Kidney capillary endothelial cell (primary cell): Measurements from ENCODE around the gene MAN1B1.
A peak's percentile ranks its signal among the peaks of the same experiment; 100 is the strongest.

ENCODE experiments used
- DNase-seq: peaks from one replicate; pipeline ENCODE4 v3.0.0-alpha.2; 2018; ENCODE audit warnings: low spot score

Gene MAN1B1

DNA sequence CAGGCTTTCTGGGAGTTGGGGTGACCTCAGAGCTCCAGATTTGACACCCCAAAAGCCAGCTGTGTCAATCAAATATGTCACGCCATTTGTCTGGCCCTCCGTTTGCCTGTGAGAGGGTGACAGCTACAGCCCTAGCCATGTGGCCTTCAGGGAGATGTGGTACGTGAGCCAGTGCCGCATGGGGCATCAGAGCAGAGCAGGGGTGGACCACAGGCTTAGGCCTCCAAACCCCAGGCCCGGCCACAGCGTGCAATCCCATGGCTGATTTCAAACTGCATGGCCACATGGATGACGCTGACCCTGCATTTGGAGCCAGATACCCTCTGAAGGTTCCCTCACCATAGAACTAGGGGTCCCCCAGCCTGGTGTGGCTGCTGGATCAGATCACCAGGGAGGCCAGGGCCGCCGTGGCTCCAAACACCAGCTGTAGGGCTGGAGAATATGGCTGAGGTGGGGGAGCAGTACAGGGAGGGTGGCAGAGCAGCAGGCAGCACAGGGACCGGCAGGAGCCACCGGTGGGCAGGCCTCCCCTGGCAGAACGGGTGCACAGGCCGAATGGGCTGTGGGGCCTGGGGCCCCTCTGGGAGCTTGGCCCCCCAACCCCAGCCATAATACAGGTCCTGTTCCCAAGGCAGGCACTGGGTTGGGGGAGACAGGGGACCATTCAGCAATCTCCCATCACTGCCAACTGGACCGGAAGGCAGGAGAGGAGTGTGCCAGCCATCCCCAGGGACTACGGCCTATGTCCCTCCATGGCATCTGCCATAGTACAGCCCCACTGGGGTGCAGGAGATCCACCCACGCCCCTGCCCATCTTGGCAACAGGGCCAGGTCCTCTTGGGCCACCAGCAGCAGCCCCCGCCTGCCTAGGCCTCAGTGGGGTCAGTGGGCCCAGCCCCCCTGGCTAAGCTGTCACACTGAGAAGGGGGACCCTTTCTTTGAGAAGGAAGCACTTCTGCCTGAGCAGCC, 18.0 kb upstream of the MAN1B1 start:
- no peak for DNase-seq

DNA sequence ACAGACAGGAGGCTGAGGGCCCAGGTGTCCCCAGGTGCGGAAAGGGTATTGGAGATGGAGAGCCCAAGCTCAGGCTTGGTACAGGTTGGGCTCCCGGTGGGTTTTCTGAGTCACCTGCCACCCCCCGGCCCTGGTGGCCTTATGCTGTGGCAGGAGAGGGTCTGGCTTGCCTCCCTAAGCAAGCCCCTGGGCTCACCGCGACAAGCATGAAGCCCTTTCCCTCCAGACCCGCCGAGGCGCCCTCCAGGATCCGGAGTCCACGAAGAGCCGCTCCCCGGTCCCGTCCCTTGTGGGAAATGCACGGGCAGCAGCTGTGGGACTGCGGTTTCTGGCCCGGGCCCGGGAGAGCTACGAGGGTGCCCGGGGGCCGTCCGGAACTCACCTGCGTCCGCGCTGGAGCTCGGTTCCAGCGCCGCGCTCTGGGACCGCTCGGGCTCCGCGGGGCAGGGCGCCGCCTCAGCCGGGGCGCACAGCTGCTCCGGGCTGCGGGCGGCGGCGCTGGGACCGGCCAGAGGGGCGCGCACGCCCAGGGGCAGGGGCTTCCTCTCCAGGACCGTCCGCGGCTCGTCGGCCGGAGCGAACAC, 17.2 kb upstream of the MAN1B1 start:
- no peak for DNase-seq

DNA sequence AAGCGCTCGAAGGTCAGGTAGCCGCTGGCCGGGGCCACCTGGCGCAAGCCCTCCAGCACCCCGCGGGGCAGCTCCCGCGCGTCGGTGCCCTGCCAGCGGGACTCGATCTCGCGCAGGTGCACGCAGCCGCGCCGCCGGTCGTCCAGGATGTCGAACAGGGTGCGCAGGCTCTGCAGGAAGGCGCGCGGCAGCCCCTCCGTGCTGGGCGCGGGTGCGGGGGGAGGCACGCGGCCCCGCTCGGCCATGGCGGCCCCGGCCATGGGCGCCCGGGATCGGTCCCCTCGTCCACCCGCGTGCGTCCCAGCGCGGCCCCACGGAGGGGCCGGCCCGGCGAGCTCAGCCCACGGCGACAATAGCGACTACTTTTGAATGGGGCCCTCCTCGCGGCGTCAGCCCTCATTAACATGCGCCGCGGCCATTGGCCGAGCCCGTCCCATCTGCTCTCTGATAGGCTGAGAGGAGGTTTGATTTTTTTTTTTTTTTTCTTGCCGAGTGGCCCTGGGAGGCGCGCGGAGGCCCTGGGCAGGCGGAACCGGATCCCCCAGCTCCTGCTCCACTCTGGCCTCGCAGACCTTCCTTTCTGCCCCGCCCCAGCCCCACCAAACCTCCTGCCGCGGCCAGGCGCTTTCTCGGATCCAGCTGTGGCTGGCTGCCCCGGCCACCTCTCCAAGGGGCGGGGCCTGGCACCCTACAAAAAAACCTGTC, 16.4 kb upstream of the MAN1B1 start, which contains the start of gene SAPCD2:
Gene SAPCD2, minus strand, starts transcription at position 357 of the 705 bp plus-strand sequence. Its CDS starts 97 bp downstream, at position 260.
- peak; percentile 84 for DNase-seq

DNA sequence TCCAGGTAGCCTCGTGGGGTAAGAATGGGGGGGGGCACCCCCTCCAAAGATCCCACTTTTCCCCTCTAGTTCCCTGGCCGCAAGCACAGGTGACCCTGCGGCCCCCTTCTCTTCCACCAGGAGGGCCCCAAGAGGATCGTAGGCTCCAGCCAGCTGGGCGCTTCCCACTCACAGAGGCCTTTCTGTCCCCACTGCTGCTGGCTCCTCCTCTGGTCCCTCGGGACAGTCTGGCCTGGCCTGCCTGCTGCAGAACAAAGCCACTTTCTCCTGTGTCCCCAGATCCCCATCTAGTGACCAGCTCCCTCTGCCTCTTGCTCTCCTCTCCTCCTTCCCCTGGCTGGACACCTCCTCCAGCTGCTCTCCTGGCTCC, 15.9 kb upstream of the MAN1B1 start:
- DNase-seq: no peak

DNA sequence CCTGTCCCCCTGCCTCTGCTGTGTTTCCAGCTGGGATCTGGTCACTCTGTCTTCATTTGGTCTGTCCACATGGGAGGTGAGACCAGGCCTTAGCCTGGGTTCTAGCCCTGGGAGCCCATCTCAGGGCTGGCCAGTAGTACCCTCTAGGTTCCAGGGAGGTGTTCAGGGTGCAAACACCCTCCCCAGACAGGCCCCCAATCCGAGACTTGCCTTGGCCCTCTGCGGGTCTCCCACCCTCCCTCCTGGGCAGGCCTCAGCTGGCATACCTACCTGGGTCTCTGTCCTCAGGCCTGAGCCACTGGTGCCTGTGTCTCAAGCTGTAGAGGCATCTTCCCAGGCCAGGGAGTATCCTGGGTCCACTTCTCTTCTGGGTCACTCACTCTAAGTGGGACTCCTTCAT, 15.5 kb upstream of the MAN1B1 start:
- DNase-seq: no peak

DNA sequence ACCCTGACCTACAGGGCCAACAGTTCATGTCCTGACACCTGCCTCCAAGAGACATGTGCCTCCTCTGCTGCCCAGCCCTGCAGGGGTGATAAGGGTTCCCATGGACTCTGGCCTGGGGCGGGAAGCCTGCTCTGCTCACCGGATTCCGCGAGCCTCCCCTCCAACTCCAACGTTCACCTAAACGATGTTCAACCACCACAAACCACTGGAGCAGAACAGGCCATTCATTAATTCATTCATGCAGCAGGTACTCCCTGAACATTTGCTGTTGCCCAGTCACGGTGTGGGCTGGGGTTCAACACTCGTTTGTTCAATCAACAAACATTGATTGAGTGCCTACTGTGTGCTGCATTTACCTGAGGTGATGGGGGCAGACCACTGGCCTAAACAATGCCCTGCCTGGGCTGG, 12.8 kb upstream of the MAN1B1 start:
- no peak for DNase-seq

DNA sequence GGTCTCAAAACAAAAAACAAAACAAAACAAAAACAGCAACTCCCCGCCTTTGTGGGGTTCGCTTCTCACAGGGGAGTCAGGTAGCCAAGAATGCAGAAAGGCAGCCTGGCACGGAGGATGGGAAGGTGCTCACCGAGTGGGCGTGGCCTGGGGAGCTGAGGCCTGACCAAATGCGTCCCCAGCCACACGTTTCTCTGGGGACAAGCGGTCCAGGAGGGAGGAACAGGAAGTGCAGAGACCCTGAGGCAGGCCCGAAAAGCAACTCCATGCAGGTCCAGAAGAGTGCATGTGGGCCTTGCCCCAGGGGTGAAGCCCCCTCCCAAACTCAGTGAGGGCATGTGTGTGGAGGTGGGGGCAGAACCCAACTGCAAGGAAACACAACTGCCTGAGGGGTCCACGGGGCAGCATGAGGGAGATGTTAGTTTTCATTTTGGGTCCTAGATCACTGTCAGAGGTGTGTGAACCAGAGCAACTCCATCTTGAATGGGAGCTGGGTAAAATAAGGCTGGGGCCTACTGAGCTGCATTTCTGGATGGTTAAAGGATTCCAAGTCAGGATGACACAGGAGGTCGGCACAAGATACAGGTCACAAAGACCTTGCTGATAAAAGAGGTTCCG, 12.0 kb upstream of the MAN1B1 start:
- DNase-seq: no peak

DNA sequence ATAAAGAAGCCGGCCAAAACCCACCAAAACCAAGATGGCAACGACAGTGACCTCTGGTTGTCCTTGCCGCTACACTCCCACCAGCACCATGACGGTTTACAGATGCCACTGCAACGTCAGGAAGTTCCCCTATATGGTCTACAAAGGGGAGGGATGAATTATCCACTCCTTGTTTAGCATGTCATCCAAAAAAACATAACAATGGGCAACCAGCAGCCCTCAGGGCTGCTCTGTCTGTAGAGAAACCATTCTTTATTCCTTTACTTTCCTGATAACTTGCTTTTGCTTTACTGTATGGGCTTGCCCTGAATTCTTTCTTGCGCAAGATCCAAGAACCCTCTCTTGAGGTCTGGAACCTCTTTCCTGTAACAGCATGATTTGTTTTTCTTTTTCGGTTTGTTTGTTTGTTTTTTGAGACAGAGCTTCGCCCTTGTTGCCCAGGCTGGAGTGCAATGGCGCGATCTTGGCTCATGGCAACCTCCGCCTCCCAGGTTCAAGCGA, 11.5 kb upstream of the MAN1B1 start:
- DNase-seq: no peak

DNA sequence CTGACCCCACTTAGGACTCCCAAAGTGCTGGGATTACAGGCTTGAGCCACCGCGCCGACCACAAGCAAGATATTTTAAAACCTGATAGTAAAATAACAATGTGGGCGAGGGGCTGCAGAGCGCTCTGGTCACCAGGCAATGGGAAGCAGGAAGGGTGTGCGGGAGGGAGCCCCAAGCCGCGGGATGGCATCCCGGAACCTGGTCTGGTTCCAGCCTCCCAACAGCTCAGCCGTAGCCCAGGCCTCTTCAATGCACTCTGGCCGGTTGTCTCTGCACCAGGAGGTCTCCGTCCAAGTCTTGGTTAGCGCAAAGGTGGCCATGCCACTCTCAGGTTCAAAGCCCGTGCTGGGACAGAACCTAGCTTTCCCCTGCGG, 10.2 kb upstream of the MAN1B1 start:
- no peak for DNase-seq

DNA sequence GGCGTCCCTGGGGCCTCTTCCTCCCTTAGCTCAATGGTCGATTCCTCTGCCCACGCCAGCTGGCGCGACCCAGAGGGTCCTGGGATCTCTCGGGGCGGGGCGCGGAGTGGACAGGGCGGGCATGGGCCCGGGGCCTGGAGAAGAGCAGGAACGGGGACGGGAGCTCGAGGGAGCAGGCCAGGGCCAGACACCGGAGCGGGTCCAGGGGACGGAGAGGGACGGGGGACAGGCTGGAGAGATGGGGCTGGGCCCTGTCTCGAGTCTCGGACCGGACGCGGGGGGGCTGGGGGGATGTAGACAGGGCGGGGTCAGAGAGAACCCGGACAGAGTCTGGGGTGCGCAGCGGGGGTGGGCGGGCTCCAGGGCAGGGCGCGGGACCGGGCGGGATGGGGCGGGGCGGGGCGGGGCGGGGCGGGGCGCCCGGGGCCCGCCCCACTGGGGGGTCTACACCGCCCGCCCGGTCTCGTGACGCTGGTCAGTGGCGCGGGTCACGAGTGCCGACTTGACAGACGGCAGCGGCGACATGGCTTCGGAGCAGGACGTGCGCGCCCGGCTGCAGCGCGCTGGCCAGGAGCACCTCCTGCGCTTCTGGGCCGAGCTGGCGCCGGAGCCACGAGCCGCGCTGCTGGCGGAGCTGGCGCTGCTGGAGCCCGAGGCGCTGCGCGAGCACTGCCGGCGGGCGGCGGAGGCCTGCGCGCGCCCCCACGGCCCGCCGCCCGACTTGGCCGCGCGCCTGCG, 9.6 kb upstream of the MAN1B1 start, which contains the start of gene UAP1L1:
Gene UAP1L1, plus strand, starts transcription at position 508 of the 738 bp plus-strand sequence. Its CDS starts 16 bp downstream, at position 524.
- DNase-seq: no peak

DNA sequence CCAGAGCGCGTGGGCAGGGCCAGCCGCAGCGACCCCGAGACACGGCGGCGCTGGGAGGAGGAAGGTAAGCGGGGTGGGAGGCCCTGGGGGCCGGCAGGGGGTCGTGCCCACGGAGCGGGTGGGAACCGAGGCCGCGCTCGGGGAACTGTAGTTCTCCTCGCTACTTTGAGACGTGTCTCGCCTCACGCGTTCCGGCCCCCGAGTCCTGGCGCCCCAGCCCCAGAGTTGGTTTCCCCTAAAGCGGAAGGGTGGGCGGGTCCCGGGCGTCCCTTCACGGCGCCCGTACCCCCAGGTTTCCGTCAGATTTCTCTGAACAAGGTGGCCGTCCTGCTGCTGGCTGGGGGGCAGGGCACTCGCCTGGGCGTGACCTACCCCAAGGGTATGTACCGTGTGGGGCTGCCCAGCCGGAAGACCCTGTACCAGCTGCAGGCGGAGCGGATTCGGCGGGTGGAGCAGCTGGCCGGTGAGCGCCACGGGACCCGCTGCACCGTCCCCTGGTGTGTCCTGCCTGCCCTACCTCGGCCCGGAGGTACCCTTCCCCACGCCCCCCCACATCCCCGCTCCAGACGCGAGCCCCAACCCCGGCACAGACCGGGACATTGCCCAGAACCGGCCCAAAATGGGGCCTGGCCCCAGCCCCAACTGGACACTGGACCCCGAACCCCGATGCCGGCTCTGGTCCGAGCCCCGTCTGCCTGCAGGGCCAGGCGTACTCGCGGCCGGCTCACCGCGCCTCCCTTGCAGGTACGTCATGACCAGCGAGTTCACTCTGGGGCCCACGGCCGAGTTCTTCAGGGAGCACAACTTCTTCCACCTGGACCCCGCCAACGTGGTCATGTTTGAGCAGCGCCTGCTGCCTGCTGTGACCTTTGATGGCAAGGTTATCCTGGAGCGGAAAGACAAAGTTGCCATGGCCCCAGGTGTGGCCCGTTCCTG, 8.8 kb upstream of the MAN1B1 start:
- DNase-seq: no peak

DNA sequence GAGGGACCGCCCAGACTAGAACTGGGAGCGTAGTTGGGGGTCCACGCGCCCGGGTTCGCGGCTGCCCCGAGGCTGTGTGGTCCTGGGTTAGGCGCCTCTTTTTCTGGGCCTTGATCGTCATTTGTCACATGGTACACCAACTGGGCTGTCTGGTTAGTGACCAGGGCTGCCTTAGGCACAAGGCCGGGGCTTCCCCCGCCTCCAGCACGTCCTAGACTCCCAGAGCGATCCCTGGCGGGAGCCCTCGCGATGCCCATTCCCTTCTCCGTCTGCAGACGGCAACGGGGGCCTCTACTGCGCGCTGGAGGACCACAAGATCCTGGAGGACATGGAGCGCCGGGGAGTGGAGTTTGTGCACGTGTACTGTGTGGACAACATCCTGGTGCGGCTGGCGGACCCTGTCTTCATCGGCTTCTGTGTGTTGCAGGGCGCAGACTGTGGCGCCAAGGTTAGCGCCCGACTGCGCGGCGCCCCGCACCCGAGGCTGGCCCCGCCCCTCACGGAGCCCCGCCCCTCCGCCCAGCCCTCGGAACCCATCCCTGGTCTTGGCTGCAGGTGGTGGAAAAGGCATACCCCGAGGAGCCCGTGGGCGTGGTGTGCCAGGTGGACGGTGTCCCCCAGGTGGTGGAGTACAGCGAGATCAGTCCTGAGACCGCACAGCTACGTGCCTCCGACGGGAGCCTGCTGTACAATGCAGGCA, 7.9 kb upstream of the MAN1B1 start:
- no peak for DNase-seq

DNA sequence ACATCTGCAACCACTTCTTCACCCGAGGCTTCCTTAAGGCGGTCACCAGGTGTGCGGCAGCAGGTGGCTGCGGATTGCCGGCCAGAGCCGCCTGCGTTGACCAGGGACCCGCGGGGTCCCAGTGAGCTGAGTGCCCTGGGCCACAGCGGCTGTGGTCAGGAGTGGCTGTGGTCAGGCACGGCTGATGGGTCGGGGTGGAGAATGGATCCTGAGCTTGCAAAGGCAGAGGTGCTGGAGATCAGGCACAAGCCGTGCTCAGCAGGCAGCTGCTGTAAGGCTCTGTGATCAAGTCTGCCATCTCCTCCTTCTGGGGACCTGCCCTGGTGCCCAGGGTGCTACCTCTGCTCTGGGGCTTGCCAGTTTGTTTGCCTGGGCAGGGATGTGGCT, 7.4 kb upstream of the MAN1B1 start:
- no peak for DNase-seq

DNA sequence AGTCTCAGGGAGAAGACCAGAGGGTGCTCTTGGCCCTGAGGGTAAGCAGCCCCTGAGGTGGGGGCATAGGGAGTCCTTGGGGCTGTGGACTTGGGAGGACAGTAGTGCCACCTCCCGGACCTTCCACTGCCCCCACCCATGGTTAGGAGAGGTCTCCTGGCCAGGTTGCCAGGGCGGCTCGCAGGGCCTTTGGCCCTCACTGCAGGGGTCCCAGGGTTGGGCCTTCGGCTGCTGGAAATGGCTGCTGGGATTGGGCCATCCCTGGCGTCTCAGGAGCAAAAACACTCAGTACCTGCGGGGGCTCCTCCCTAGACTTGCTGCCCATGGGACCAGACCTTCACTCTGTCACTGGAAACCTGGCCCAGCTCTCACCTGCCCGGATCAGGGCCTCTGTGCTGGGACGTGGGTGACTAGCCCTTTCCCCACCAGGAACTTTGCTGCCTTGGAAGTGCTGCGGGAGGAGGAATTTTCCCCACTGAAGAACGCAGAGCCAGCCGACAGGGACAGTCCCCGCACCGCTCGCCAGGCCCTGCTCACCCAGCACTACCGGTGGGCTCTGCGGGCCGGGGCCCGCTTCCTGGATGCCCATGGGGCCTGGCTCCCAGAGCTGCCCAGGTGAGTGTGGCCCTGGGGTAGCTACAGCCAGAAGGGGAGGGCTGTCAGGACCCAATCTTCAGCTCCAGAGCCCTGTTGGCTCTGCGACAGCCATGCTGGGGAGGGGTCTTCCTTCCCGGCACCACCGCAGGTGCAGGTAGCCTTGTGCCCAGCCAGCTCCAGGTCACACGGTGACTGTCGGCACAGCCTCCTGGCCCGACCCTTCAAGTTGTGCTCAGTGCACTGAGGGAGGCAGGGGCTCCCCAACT, 6.3 kb upstream of the MAN1B1 start:
- DNase-seq: no peak

DNA sequence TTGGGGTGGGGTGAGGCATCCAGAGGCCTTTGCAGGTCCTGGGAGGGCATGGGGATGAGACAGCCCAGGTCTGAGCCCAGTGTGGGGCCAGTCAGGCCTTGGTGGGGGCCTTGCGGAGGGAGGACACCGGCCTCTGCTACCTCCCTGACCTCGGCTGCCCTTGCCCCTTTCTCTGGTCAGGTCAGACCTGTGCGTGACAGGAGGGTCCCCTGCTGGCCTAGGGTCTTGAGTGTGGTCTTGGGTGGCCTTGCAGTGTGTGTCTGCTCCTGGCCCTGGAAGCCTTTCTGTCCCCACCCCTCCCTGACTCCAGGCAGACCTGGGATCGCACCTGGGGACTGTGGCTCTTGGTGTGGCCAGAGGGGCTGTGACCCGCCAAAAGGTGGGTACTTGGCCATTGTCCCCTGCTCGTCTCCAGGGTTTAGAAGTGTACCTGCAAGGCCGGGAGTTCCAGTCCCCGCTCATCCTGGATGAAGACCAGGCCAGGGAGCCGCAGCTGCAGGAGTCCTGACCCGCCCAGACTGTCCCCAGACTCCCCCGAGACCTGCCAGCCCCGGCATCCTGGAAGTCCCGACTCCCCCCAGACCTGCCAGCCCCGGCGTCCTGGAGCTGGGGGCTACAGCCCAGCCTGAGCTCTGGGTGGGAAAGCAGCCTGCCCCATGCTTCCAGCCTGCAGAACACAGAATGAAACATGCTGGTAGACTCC, 4.4 kb upstream of the MAN1B1 start:
- no peak for DNase-seq

DNA sequence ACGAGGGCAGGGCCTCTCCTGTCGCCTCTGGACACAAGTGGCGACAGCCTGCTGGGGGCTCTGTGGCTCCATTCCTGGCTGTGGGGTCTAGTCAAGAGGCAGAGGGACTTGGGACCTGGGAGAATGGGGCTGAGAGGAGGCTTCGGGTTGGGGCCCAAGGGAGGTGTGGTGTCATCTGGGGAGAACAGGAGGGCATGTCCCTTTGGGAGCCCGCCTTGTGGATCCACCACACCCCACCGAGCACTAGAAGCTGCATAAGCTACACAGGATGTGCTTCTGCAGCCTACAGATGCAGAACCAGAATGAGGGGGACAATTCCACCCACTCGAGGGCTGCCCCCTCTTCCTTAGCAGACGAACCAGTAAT, 3.9 kb upstream of the MAN1B1 start:
- DNase-seq: no peak

DNA sequence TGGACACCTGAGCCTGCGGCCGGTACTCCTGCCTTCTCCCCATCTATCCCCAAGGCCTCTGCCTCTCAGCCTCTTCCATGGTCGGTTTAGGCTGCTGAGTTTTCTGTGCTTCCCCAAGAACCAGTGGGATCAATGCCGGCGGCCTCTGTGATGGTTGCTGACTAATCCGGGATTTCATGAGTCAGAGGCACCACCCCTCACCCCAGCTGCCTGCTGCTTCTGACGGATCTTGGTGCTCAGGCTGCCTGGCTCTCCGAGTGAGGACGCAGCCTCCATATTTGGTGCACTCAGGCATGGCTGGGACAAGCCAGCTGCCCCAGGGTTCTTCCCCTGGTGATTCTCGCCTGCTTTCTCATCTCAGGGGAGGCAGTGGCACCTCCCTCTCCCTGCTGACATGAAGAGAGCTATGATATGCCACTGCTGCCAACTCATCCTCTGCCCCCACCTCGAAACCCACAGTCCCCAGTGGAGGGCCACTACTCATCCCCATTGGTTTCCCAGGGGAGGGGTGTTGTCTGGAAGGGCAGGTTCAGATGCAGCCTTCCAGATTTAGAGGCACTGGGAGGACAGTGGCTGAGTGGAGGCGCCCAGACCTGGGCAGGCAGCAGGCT, 3.3 kb upstream of the MAN1B1 start:
- peak; percentile 79 for DNase-seq

DNA sequence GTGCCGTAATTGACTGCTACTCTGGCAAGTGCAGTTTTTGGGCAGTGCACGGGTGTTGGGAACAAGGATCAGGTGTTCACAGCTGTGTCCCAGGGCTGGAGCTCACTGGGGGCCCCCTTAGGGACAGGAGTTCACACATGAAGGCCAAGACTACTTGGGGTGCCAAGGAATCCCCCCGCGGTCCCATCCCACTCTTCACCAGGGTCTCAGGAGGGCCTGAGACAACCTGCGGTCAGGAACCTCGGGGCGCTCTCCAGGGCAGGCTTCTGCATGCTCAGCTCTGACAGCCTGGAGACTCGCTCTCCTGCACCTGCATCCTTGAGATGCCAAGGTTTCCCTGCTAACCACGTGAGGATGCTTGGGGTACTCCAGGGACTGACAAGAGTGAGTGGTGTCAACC, 2.3 kb upstream of the MAN1B1 start:
- DNase-seq: no peak
